H1 (cell line): Measurements from ENCODE around the gene ACAD10. TPM values are rescaled to one million over a fixed set of nuclear protein-coding genes. Genes with fewer than 3 reads are reported as not detected.

Experiments used
- CBX8 ChIP-seq: fragments of 300-800, 300-1000 bp; sonication (generic); IDR thresholded peaks from 2 replicates; pipeline ENCODE4 v1.7.1; 2016; ENCODE audit warnings: low read depth, low read length, borderline replicate concordance
- CHD1 ChIP-seq: IDR thresholded peaks from 2 replicates; pipeline ENCODE4 v1.6.1; 2012; ENCODE audit warnings: low read depth, low read length, improper control_type of control experiment
- CTBP2 ChIP-seq: IDR thresholded peaks from 2 replicates; pipeline ENCODE4 v1.7.0; 2011; ENCODE audit warnings: borderline replicate concordance, mild to moderate bottlenecking, moderate library complexity, mixed read lengths, low read length; ENCODE audit not compliant: insufficient read depth, insufficient read length
- POU5F1 ChIP-seq: IDR thresholded peaks from 2 replicates; pipeline ENCODE4 v1.6.1; 2011; ENCODE audit warnings: low read depth, mild to moderate bottlenecking, low read length, moderate library complexity
- RNF2 ChIP-seq: fragments of 200-900, 300-1000 bp; sonication (generic); IDR thresholded peaks from 2 replicates; pipeline ENCODE4 v1.7.1; 2016; ENCODE audit warnings: borderline replicate concordance, low read depth, mild to moderate bottlenecking, antibody characterized with exemption, low read length; ENCODE audit not compliant: poor library complexity, severe bottlenecking; ENCODE audit errors: missing control alignments
- SIX5 ChIP-seq: IDR thresholded peaks from 2 replicates; pipeline ENCODE4 v1.6.1; 2011; ENCODE audit warnings: mild to moderate bottlenecking, low read depth, low read length
- USF2 ChIP-seq: IDR thresholded peaks from 2 replicates; pipeline ENCODE4 v1.6.1; 2011; ENCODE audit warnings: low read length, improper control_type of control experiment
- YY1 ChIP-seq: IDR thresholded peaks from 2 replicates; pipeline ENCODE4 v1.6.1; 2011; ENCODE audit warnings: low read depth, mild to moderate bottlenecking, low read length
- polyA plus RNA-seq, 7 experiments: library from polyadenylated mRNA; depleted of rRNA in 3 of 7; stranded (reverse) in 5 of 7; unstranded in 2 of 7; fragments of >200 nt in 5 of 7; fragments of 200-250 nt in 2 of 7; gene quantifications; 1 replicate in 5 of 7; 2 replicates in 1 of 7; 4 replicates in 1 of 7; pipeline versions ENCODE4 v1.2.1 to v1.2.3, GENCODE V29; 2011 to 2013; ENCODE audit warnings: missing spikeins in 2 of 7, mixed read lengths in 2 of 7
- total RNA-seq: library from RNA; stranded (reverse); fragmentation: NEBNext Ultra II Directional; extraction: Animal tissue kit (Norgen Biotek cat#: 25700); gene quantifications from 2 replicates; pipeline ENCODE4 v1.2.1, GENCODE V29; 2021

Gene ACAD10
- total and polyA plus RNA-seq, 2 of the 8 experiments (the other 6 are each of a cell fraction or from before 2014, with no cell fraction given) = 17.3 to 23.3 TPM

- TF ChIP-seq USF2 (no peak), YY1 (no peak), CHD1 (no peak), CTBP2 (no peak), CBX8 (no peak), SIX5 (no peak), RNF2 (no peak), POU5F1 (no peak)
Measured at GRCh38 chr12:111757361-111758119, 71.7 kb downstream of the ACAD10 start (continued).
